ENCODE results near the gene GKN2. TPM values are rescaled to one million over a fixed set of nuclear protein-coding genes. Genes with fewer than 3 reads are reported as not detected.

Gene GKN2
- total and polyA plus RNA-seq, 9 of the 15 experiments (the other 6 are each of a cell fraction or from before 2014, with no cell fraction given), result not detected

GRCh38 chr2:68908392-68908970, 44.2 kb downstream of the GKN2 start (continued):
- TF ChIP-seq ZNF318 (IDR thresholded peaks at IDR 0.05; ENCODE audit: borderline replicate concordance in 1 of 2, low read depth in 1 of 2) (peak in 1 of 2 experiments; percentile 60; a peak in 1 of 4 replicates), SIN3B (IDR thresholded peaks at IDR 0.05; ENCODE audit: low read depth) (no peak), HCFC1 (IDR thresholded peaks at IDR 0.05; ENCODE audit: low read depth, low read length) (no peak), GABPA (tag; conservative IDR thresholded peaks at IDR 0.05; ENCODE audit: low read depth) (peak; percentile 72), PYGO2 (tag; IDR thresholded peaks at IDR 0.05) (no peak), NELFE (IDR thresholded peaks at IDR 0.05; ENCODE audit: insufficient read depth, insufficient read length) (no peak), ZNF507 (tag; conservative IDR thresholded peaks at IDR 0.05) (no peak), NR2C1 (IDR thresholded peaks at IDR 0.05) (peak; percentile 78), NR2C1 (tag; IDR thresholded peaks at IDR 0.05) (peak; percentile 91), NFYB (IDR thresholded peaks at IDR 0.05; ENCODE audit: extremely low read depth, insufficient read length) (no peak), BDP1 (IDR thresholded peaks at IDR 0.05; ENCODE audit: insufficient read depth, insufficient read length) (no peak), CBFA2T3 (IDR thresholded peaks at IDR 0.05) (peak; percentile 59), GTF3C2 (IDR thresholded peaks at IDR 0.05; ENCODE audit: borderline replicate concordance, extremely low read depth, insufficient read length) (no peak)
- TF ChIP-seq, protein P1, sequence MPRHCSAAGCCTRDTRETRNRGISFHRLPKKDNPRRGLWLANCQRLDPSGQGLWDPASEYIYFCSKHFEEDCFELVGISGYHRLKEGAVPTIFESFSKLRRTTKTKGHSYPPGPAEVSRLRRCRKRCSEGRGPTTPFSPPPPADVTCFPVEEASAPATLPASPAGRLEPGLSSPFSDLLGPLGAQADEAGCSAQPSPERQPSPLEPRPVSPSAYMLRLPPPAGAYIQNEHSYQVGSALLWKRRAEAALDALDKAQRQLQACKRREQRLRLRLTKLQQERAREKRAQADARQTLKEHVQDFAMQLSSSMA (CRISPR knock-in tag; IDR thresholded peaks at IDR 0.05), result no peak
- TF ChIP-seq, protein P2, sequence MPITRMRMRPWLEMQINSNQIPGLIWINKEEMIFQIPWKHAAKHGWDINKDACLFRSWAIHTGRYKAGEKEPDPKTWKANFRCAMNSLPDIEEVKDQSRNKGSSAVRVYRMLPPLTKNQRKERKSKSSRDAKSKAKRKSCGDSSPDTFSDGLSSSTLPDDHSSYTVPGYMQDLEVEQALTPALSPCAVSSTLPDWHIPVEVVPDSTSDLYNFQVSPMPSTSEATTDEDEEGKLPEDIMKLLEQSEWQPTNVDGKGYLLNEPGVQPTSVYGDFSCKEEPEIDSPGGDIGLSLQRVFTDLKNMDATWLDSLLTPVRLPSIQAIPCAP (CRISPR knock-in tag; IDR thresholded peaks at IDR 0.05; ENCODE audit: borderline replicate concordance), result no peak

Measured in K562 (cell line).